ENCODE data around the gene BARX2. TPM values are rescaled to one million over a fixed set of nuclear protein-coding genes. Genes with fewer than 3 reads are reported as not detected.

The BARX2 gene
- total RNA-seq, 4 donors from 2014 or later = not detected

GRCh38 chr11:129385801-129386200, 10.2 kb downstream of the BARX2 start:
- no peak overlapping the region for H3K4me3 ChIP-seq
- DNase-seq (ENCODE audit: low spot score in 2 of 2) = no peak
- H3K4me1 ChIP-seq = no peaks in the 10 kb centered on the region
- H3K36me3 ChIP-seq = no peaks in the 10 kb centered on the region
- WGBS, 2 donors = 81 to 86% methylated on average over 2 of the region's 2 CpGs
- H3K27ac ChIP-seq = no peak overlapping the region
- H3K9me3 ChIP-seq = no peaks in the 10 kb centered on the region
- TF ChIP-seq CTCF (IDR thresholded peaks at IDR 0.05) (no peak), EP300 (IDR thresholded peaks at IDR 0.05) (no peak), POLR2A (IDR thresholded peaks at IDR 0.05) (no peak)
- peaks cover 0 to 19% of the 10 kb centered on the region in 2 donors for H3K27me3 ChIP-seq

- Histone ChIP-seq H3K36me3 (no peaks in the 10 kb centered on the region), H3K4me3 (no peak overlapping the region), H3K27ac (no peak overlapping the region), H3K27me3 (peaks cover 0 to 12% of the 10 kb centered on the region in 2 donors), H3K4me1 (no peaks in the 10 kb centered on the region), H3K9me3 (no peaks in the 10 kb centered on the region)
- no peak for TF ChIP-seq EP300 (IDR thresholded peaks at IDR 0.05)
- TF ChIP-seq POLR2A (IDR thresholded peaks at IDR 0.05) = no peak
- TF ChIP-seq CTCF (IDR thresholded peaks at IDR 0.05) = no peak
- WGBS, 2 donors = 46 to 50% methylated on average over 11 of the region's 11 CpGs
- DNase-seq (ENCODE audit: low spot score in 2 of 2) = no peak
These were observed 11.2 kb downstream of the BARX2 start for GRCh38 chr11:129386795-129387397.

DNA sequence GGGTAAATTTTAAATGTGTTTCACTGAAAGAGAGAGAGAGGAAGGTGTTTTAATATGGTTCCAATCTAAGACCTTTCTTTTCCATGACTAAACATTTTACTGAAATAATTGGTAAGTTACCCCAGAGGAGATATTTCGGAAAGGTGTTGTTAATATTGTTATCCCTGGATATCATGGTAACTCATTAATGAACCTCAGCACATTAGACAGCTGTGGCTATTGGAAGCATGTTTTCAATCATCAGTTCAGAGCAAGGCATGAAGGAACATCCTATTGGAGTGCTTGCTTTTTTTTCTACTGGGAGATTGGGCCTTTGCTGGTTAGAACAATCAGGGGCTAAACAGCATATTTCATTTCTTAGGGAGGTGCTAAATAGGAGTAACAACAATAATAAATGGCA, 11.8 kb downstream of the BARX2 start:
- Histone ChIP-seq H3K27ac (no peak overlapping the region), H3K27me3 (peaks cover 0 to 6% of the 10 kb centered on the region in 2 donors), H3K36me3 (no peaks in the 10 kb centered on the region), H3K4me1 (no peaks in the 10 kb centered on the region), H3K4me3 (no peak overlapping the region), H3K9me3 (no peaks in the 10 kb centered on the region)
- 49 to 70% methylated on average over 1 of the region's 1 CpG for WGBS, 2 donors
- no peak for DNase-seq (ENCODE audit: low spot score in 2 of 2)
- no peak for TF ChIP-seq EP300 (IDR thresholded peaks at IDR 0.05)
- TF ChIP-seq CTCF (IDR thresholded peaks at IDR 0.05) = no peak
- TF ChIP-seq POLR2A (IDR thresholded peaks at IDR 0.05) = no peak

DNA sequence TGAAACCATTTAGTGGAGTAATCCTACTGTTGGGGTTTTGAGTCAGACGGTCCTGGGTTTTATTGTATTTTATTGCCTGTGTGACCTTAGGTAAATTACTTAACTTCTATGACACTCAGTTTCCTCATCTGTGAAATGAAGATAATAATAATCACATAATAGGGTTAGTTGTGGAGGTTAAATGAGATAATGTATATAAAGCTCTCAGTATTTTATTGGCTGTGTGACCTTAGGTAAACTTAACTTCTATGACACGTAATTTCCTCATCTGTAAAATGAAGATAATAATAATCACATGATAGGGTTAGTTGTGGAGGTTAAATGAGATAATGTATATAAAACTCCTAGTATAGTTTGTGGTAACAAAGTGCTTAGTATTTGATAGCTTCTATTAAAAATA, 13.2 kb downstream of the BARX2 start:
- no peak for DNase-seq (ENCODE audit: low spot score in 2 of 2)
- Histone ChIP-seq H3K4me1 (no peaks in the 10 kb centered on the region), H3K9me3 (no peaks in the 10 kb centered on the region), H3K36me3 (no peaks in the 10 kb centered on the region), H3K4me3 (no peak overlapping the region), H3K27ac (no peak overlapping the region), H3K27me3 (peaks cover 0 to 4% of the 10 kb centered on the region in 2 donors)
- WGBS, 2 donors = 64% methylated on average over 2 of the region's 2 CpGs
- TF ChIP-seq CTCF (IDR thresholded peaks at IDR 0.05) (no peak), POLR2A (IDR thresholded peaks at IDR 0.05) (no peak), EP300 (IDR thresholded peaks at IDR 0.05) (no peak)

- Histone ChIP-seq H3K4me1 (no peaks in the 10 kb centered on the region), H3K27me3 (peaks cover 0 to 4% of the 10 kb centered on the region in 2 donors), H3K36me3 (no peaks in the 10 kb centered on the region), H3K9me3 (no peaks in the 10 kb centered on the region), H3K4me3 (no peak overlapping the region), H3K27ac (no peak overlapping the region)
- WGBS, 2 donors = 60 to 80% methylated on average over 4 of the region's 4 CpGs
- DNase-seq (ENCODE audit: low spot score in 2 of 2) = no peak
- no peak for TF ChIP-seq EP300 (IDR thresholded peaks at IDR 0.05)
- TF ChIP-seq CTCF (IDR thresholded peaks at IDR 0.05) = no peak
- TF ChIP-seq POLR2A (IDR thresholded peaks at IDR 0.05) = no peak
These were observed 14.7 kb downstream of the BARX2 start for GRCh38 chr11:129390303-129390821.

Data from tibial nerve (tissue), 4 donors.